HG03025 (cell line): ENCODE data around the gene CFL1.

Experiments
- ATAC-seq: cut with Tn5 transposase; IDR thresholded peaks from one replicate; pipeline ENCODE4 v1.9.1; 2021; ENCODE audit warnings: mild to moderate bottlenecking, moderate library complexity; ENCODE audit not compliant: unreplicated experiment, low FRiP score

The CFL1 gene

GRCh38 chr11:65809496-65809895 is 48.5 kb downstream of the CFL1 start:
- ATAC-seq: no peak

- ATAC-seq: no peak
These were observed 49.1 kb downstream of the CFL1 start for GRCh38 chr11:65808744-65809341.

- no peak for ATAC-seq
These were observed 51.0 kb downstream of the CFL1 start for GRCh38 chr11:65806979-65807378.
